Activated naive CD8-positive, alpha-beta T cell treated with anti-CD3 and anti-CD28 coated beads for 36 hours (primary cell): ENCODE results near the gene TXNIP. TPM values are rescaled to one million over a fixed set of nuclear protein-coding genes. Genes with fewer than 3 reads are reported as not detected.

Experiments used
- DNase-seq: peaks from one replicate; pipeline ENCODE4 v3.0.0; 2021
- H3K27ac Mint-ChIP-seq: one replicate; pipeline ENCODE4 v1.8.0; 2022; ENCODE audit warnings: mild to moderate bottlenecking, moderate library complexity, mixed read lengths
- H3K27me3 Mint-ChIP-seq: one replicate; pipeline ENCODE4 v1.8.0; 2022; ENCODE audit warnings: mild to moderate bottlenecking, mixed read lengths
- H3K36me3 Mint-ChIP-seq: one replicate; pipeline ENCODE4 v1.8.0; 2021; ENCODE audit warnings: mild to moderate bottlenecking, mixed read lengths
- H3K4me1 Mint-ChIP-seq: one replicate; pipeline ENCODE4 v1.8.0; 2021; ENCODE audit warnings: mixed read lengths
- H3K4me3 Mint-ChIP-seq: one replicate; pipeline ENCODE4 v1.8.0; 2022; ENCODE audit warnings: mild to moderate bottlenecking, moderate library complexity, mixed read lengths
- H3K9me3 Mint-ChIP-seq: one replicate; pipeline ENCODE4 v1.8.0; 2022; ENCODE audit warnings: mixed read lengths
- total RNA-seq, 2 experiments: library from RNA; stranded (reverse); gene quantifications; one replicate each; pipeline ENCODE4 v1.2.3, GENCODE V29; 2021

The TXNIP gene
- total RNA-seq, 2 experiments from 2014 or later = 228 to 231 TPM

GRCh38 chr1:145983960-145984830 is 12.2 kb downstream of the TXNIP start:
- no peak for DNase-seq
- no peaks in the 10 kb centered on the region for H3K9me3 Mint-ChIP-seq

GRCh38 chr1:145983206-145983675 is 13.1 kb downstream of the TXNIP start:
- H3K4me1 Mint-ChIP-seq = peaks cover 56% of the 10 kb centered on the region
- no peaks in the 10 kb centered on the region for H3K9me3 Mint-ChIP-seq
- no peak overlapping the region for H3K27ac Mint-ChIP-seq
- no peak for DNase-seq
- no peaks in the 10 kb centered on the region for H3K27me3 Mint-ChIP-seq
- H3K4me3 Mint-ChIP-seq = no peak overlapping the region
- H3K36me3 Mint-ChIP-seq = peaks cover 2% of the 10 kb centered on the region

More at GRCh38 chr1:145983960-145984830, 12.2 kb downstream of the TXNIP start:
- H3K36me3 Mint-ChIP-seq = no peaks in the 10 kb centered on the region
- H3K27me3 Mint-ChIP-seq = no peaks in the 10 kb centered on the region
- H3K4me1 Mint-ChIP-seq = peaks cover 65% of the 10 kb centered on the region
- H3K4me3 Mint-ChIP-seq = no peak overlapping the region
- H3K27ac Mint-ChIP-seq = peak overlapping the region; percentile 46

- H3K4me3 Mint-ChIP-seq = peak overlapping the region; percentile 18
- H3K36me3 Mint-ChIP-seq = peaks cover 10% of the 10 kb centered on the region
- no peak overlapping the region for H3K27ac Mint-ChIP-seq
- peaks cover 49% of the 10 kb centered on the region for H3K4me1 Mint-ChIP-seq
- no peaks in the 10 kb centered on the region for H3K9me3 Mint-ChIP-seq
- H3K27me3 Mint-ChIP-seq = no peaks in the 10 kb centered on the region
- DNase-seq = no peak
These were observed 14.2 kb downstream of the TXNIP start for GRCh38 chr1:145982010-145982723.

- H3K4me1 Mint-ChIP-seq = peaks cover 42% of the 10 kb centered on the region
- no peak for DNase-seq
- H3K4me3 Mint-ChIP-seq = no peak overlapping the region
- H3K9me3 Mint-ChIP-seq = no peaks in the 10 kb centered on the region
- H3K27ac Mint-ChIP-seq = no peak overlapping the region
- H3K27me3 Mint-ChIP-seq = no peaks in the 10 kb centered on the region
- peaks cover 10% of the 10 kb centered on the region for H3K36me3 Mint-ChIP-seq
These were observed 15.9 kb downstream of the TXNIP start for GRCh38 chr1:145980457-145980994.

- no peak for DNase-seq
- no peak overlapping the region for H3K4me3 Mint-ChIP-seq
- H3K27me3 Mint-ChIP-seq = no peaks in the 10 kb centered on the region
- H3K36me3 Mint-ChIP-seq = peaks cover 10% of the 10 kb centered on the region
- H3K27ac Mint-ChIP-seq = no peak overlapping the region
- peaks cover 36% of the 10 kb centered on the region for H3K4me1 Mint-ChIP-seq
- H3K9me3 Mint-ChIP-seq = no peaks in the 10 kb centered on the region
These were observed 16.5 kb downstream of the TXNIP start for GRCh38 chr1:145979746-145980456.

- H3K4me1 Mint-ChIP-seq = peaks cover 32% of the 10 kb centered on the region
These were observed 17.3 kb downstream of the TXNIP start for GRCh38 chr1:145978854-145979745.

GRCh38 chr1:145978471-145978853 is 17.9 kb downstream of the TXNIP start:
- Mint-ChIP-seq H3K27me3 (no peaks in the 10 kb centered on the region), H3K9me3 (no peaks in the 10 kb centered on the region), H3K4me1 (peaks cover 27% of the 10 kb centered on the region), H3K27ac (no peak overlapping the region), H3K4me3 (no peak overlapping the region), H3K36me3 (peaks cover 10% of the 10 kb centered on the region)
- DNase-seq = no peak

More at GRCh38 chr1:145978854-145979745, 17.3 kb downstream of the TXNIP start:
- Mint-ChIP-seq H3K4me3 (no peak overlapping the region), H3K36me3 (peaks cover 10% of the 10 kb centered on the region), H3K27ac (no peak overlapping the region), H3K27me3 (no peaks in the 10 kb centered on the region), H3K9me3 (no peaks in the 10 kb centered on the region)
- DNase-seq = peak; percentile 85

- Mint-ChIP-seq H3K27me3 (no peaks in the 10 kb centered on the region), H3K36me3 (peaks cover 10% of the 10 kb centered on the region), H3K4me1 (peaks cover 27% of the 10 kb centered on the region), H3K27ac (no peak overlapping the region), H3K9me3 (no peaks in the 10 kb centered on the region), H3K4me3 (no peak overlapping the region)
- peak; percentile 69 for DNase-seq
These were observed 18.6 kb downstream of the TXNIP start for GRCh38 chr1:145977486-145978470.

GRCh38 chr1:145977016-145977415 is 19.4 kb downstream of the TXNIP start:
- Mint-ChIP-seq H3K4me1 (peaks cover 22% of the 10 kb centered on the region), H3K27me3 (no peaks in the 10 kb centered on the region), H3K9me3 (no peaks in the 10 kb centered on the region), H3K27ac (no peak overlapping the region), H3K36me3 (peaks cover 10% of the 10 kb centered on the region), H3K4me3 (no peak overlapping the region)
- DNase-seq = no peak

- Mint-ChIP-seq H3K4me1 (peaks cover 13% of the 10 kb centered on the region), H3K27ac (peak overlapping the region; percentile 22), H3K36me3 (peaks cover 10% of the 10 kb centered on the region), H3K27me3 (no peaks in the 10 kb centered on the region), H3K9me3 (no peaks in the 10 kb centered on the region), H3K4me3 (no peak overlapping the region)
- DNase-seq = no peak
These were observed 21.2 kb downstream of the TXNIP start for GRCh38 chr1:145975216-145975615.

GRCh38 chr1:145974721-145975120 is 21.7 kb downstream of the TXNIP start:
- peak overlapping the region; percentile 38 for H3K27ac Mint-ChIP-seq
- no peak overlapping the region for H3K4me3 Mint-ChIP-seq
- DNase-seq = no peak

GRCh38 chr1:145972580-145972979 is 23.8 kb downstream of the TXNIP start:
- Mint-ChIP-seq H3K4me3 (no peak overlapping the region), H3K9me3 (peaks cover under 1% of the 10 kb centered on the region), H3K27ac (no peak overlapping the region), H3K36me3 (peaks cover 8% of the 10 kb centered on the region), H3K27me3 (no peaks in the 10 kb centered on the region), H3K4me1 (peaks cover 15% of the 10 kb centered on the region)
- no peak for DNase-seq

More at GRCh38 chr1:145974721-145975120, 21.7 kb downstream of the TXNIP start:
- Mint-ChIP-seq H3K36me3 (peaks cover 10% of the 10 kb centered on the region), H3K9me3 (no peaks in the 10 kb centered on the region), H3K4me1 (peaks cover 13% of the 10 kb centered on the region), H3K27me3 (no peaks in the 10 kb centered on the region)

GRCh38 chr1:145967288-145967687 is 29.1 kb downstream of the TXNIP start:
- DNase-seq = no peak
- Mint-ChIP-seq H3K27ac (no peak overlapping the region), H3K9me3 (peaks cover 5% of the 10 kb centered on the region), H3K27me3 (no peaks in the 10 kb centered on the region), H3K4me1 (peaks cover 22% of the 10 kb centered on the region), H3K4me3 (no peak overlapping the region), H3K36me3 (peaks cover 16% of the 10 kb centered on the region)
